ENCODE results near the gene SERF1A.
"Not testable (repeated sequence)": the region's sequence is repeated elsewhere in the genome, so short reads cannot be mapped to it uniquely, and the experiment has no call there.

- not testable (repeated sequence) for TF ChIP-seq CTCF, EZH2phosphoT487 (IDR thresholded peaks at IDR 0.05; ENCODE audit: low read length)
Observed at GRCh38 chr5:70932560-70932959, 32.1 kb downstream of the SERF1A start.

Measured in MM.1S (cell line).